ENCODE measurements around the gene JMJD1C. TPM values are rescaled to one million over a fixed set of nuclear protein-coding genes. Genes with fewer than 3 reads are reported as not detected.
A peak's percentile ranks its signal among the peaks of the same experiment; 100 is the strongest.

The JMJD1C gene
- total and polyA plus RNA-seq, 2 donors (not counting 3 experiments of a cell fraction or from before 2014, with no cell fraction given), result 32.1 to 97.1 TPM

- Histone ChIP-seq H3K4me2 (ENCODE audit: insufficient read depth, low read length) (peak overlapping the region; percentile 85), H3K4me1 (ENCODE audit: control insufficient read depth, extremely low read depth, insufficient read depth, low read length) (peaks cover 30% of the 10 kb centered on the region), H3K4me3 (replicated peaks in 1 of 3; ENCODE audit: insufficient read depth in 1 of 3, low read depth in 1 of 3, low read length in 3 of 3) (no peak overlapping the region), H3K27ac (ENCODE audit: insufficient read depth, low read depth, low read length) (peak overlapping the region; percentile 75), H3K36me3 (ENCODE audit: control insufficient read depth in 2 of 2, extremely low read depth in 1 of 2, insufficient read depth in 2 of 2, low read length in 2 of 2) (no peaks in the 10 kb centered on the region), H3K9me3 (replicated peaks; ENCODE audit: control insufficient read depth, insufficient read depth, low read length) (no peaks in the 10 kb centered on the region), H3K9ac (replicated peaks; ENCODE audit: extremely low read depth, insufficient read depth, low read length) (peak overlapping the region; percentile 70), H3K79me2 (ENCODE audit: control insufficient read depth, insufficient read depth, low read length) (peaks cover 39% of the 10 kb centered on the region), H3K27me3 (ENCODE audit: control insufficient read depth in 2 of 2, insufficient read depth in 2 of 2, low read length in 2 of 2) (no peaks in the 10 kb centered on the region), H4K20me1 (replicated peaks; ENCODE audit: control insufficient read depth, extremely low read depth, insufficient read depth, low read length) (no peaks in the 10 kb centered on the region), H2AFZ (ENCODE audit: low read depth, low read length) (no peak overlapping the region), H3K9me1 (replicated peaks; ENCODE audit: control insufficient read depth, extremely low read depth, insufficient read depth, low read length) (no peaks in the 10 kb centered on the region)
- dilution Hi-C loops (cut with MboI; ENCODE audit: extremely low pct_ligation_motif_present, low sequenced_read_pairs) (no loop called here), intact Hi-C loops (cut with micrococcal nuclease) (no loop called here)
- no peak for TF ChIP-seq FOS (IDR thresholded peaks at IDR 0.05; ENCODE audit: borderline replicate concordance, insufficient read depth, low read length)
- TF ChIP-seq JUN (IDR thresholded peaks at IDR 0.05; ENCODE audit: borderline replicate concordance, insufficient read depth, insufficient read length, low read depth), result peak; percentile 30
- TF ChIP-seq GATA2 (IDR thresholded peaks at IDR 0.05; ENCODE audit: insufficient read depth, insufficient read length, low read depth, low read length), result no peak
- POLR2A ChIA-PET, result no interaction called here
- CTCF ChIA-PET, result interaction anchor here (0.6 to 1.3 kb wide), 4 partner anchors 9 to 447 kb away, joined by 3 to 4 read pairs (median 4); no protein-coding TSS in a partner anchor
- BruUV-seq (replicated peaks), result no TSS peak
- FAIRE-seq, result peak; percentile 66
- DNase-seq (ENCODE audit: low read depth, low spot score), result peak; percentile 85
These were observed 192.2 kb downstream of the JMJD1C start for GRCh38 chr10:63273577-63273976.

- Histone ChIP-seq H3K36me3 (ENCODE audit: control insufficient read depth in 2 of 2, extremely low read depth in 1 of 2, insufficient read depth in 2 of 2, low read length in 2 of 2) (no peaks in the 10 kb centered on the region), H3K27me3 (ENCODE audit: control insufficient read depth in 2 of 2, insufficient read depth in 2 of 2, low read length in 2 of 2) (no peaks in the 10 kb centered on the region), H3K79me2 (ENCODE audit: control insufficient read depth, insufficient read depth, low read length) (peaks cover 78% of the 10 kb centered on the region), H3K4me3 (replicated peaks in 1 of 3; ENCODE audit: insufficient read depth in 1 of 3, low read depth in 1 of 3, low read length in 3 of 3) (peak overlapping the region; percentile 75 to 99 (median 85)), H4K20me1 (replicated peaks; ENCODE audit: control insufficient read depth, extremely low read depth, insufficient read depth, low read length) (peaks cover 4% of the 10 kb centered on the region), H3K4me2 (ENCODE audit: insufficient read depth, low read length) (peak overlapping the region; percentile 98), H2AFZ (ENCODE audit: low read depth, low read length) (no peak overlapping the region), H3K9me1 (replicated peaks; ENCODE audit: control insufficient read depth, extremely low read depth, insufficient read depth, low read length) (no peaks in the 10 kb centered on the region), H3K9ac (replicated peaks; ENCODE audit: extremely low read depth, insufficient read depth, low read length) (peak overlapping the region; percentile 100), H3K4me1 (ENCODE audit: control insufficient read depth, extremely low read depth, insufficient read depth, low read length) (peaks cover 31% of the 10 kb centered on the region), H3K9me3 (replicated peaks; ENCODE audit: control insufficient read depth, insufficient read depth, low read length) (no peaks in the 10 kb centered on the region), H3K27ac (ENCODE audit: insufficient read depth, low read depth, low read length) (peak overlapping the region; percentile 92)
- ChIA-PET POLR2A (interaction anchor here (0.6 to 3.3 kb wide), 17 partner anchors 9 to 451 kb away, joined by 3 to 20 read pairs (median 4); partner anchors contain the start of genes JMJD1C and REEP3), CTCF (interaction anchor here (0.6 to 4.2 kb wide), 22 partner anchors 9 to 451 kb away, joined by 3 to 31 read pairs (median 5); partner anchors contain the start of gene JMJD1C)
- dilution Hi-C loops (cut with MboI; ENCODE audit: extremely low pct_ligation_motif_present, low sequenced_read_pairs), result no loop called here
- FAIRE-seq (peak; percentile 77), DNase-seq (ENCODE audit: low read depth, low spot score) (peak; percentile 98)
- TF ChIP-seq CTCF (IDR thresholded peaks at IDR 0.05; ENCODE audit: extremely low read depth in 1 of 2, insufficient read depth in 1 of 2, low read depth in 1 of 2, low read length in 2 of 2) (peak in 1 of 2 donors; percentile 23), MAX (IDR thresholded peaks at IDR 0.05; ENCODE audit: insufficient read depth, insufficient read length) (no peak), FOS (IDR thresholded peaks at IDR 0.05; ENCODE audit: borderline replicate concordance, insufficient read depth, low read length) (peak; percentile 87), GATA2 (IDR thresholded peaks at IDR 0.05; ENCODE audit: insufficient read depth, insufficient read length, low read depth, low read length) (no peak), JUN (IDR thresholded peaks at IDR 0.05; ENCODE audit: borderline replicate concordance, insufficient read depth, insufficient read length, low read depth) (peak; percentile 89), MYC (IDR thresholded peaks at IDR 0.05; ENCODE audit: low read depth, low read length) (no peak), EZH2 (IDR thresholded peaks at IDR 0.05; ENCODE audit: borderline replicate concordance, low read depth, low read length, severe bottlenecking) (no peak), POLR2AphosphoS5 (IDR thresholded peaks at IDR 0.05; ENCODE audit: insufficient read depth, low read depth, low read length) (peak; percentile 97), POLR2A (IDR thresholded peaks at IDR 0.05; ENCODE audit: low read depth, low read length) (peak; percentile 99)
- intact Hi-C loops (cut with micrococcal nuclease), result loop anchor here (1.0 to 5.0 kb wide), 9 partner anchors 52 to 498 kb away; no protein-coding TSS in a partner anchor
- BruUV-seq (replicated peaks), result TSS peak; percentile 60
These were observed 196.8 kb downstream of the JMJD1C start for GRCh38 chr10:63268798-63269503.

All from endothelial cell of umbilical vein (primary cell).